K562 (cell line): ENCODE data around the gene EGLN3. TPM values are rescaled to one million over a fixed set of nuclear protein-coding genes. Genes with fewer than 3 reads are reported as not detected.

Experiments used
- CHD4 ChIP-seq: fragments of 200-600 bp; sonication (generic); IDR thresholded peaks from 3 replicates; pipeline ENCODE4 v1.6.1; 2012; ENCODE audit warnings: low read depth, mild to moderate bottlenecking, mixed read lengths, low read length, inconsistent platforms; ENCODE audit not compliant: insufficient read depth, insufficient replicate concordance, poor library complexity, severe bottlenecking
- ELF1 ChIP-seq: fragments of 200-800 bp; sonication (Bioruptor generic); IDR thresholded peaks from 2 replicates; pipeline ENCODE4 v1.6.1; 2016; ENCODE audit warnings: missing genetic modification characterization, missing compliant biosample characterization
- GATAD2B ChIP-seq: fragments of 450-650 bp; IDR thresholded peaks from 2 replicates; pipeline ENCODE4 v1.6.1; 2017; ENCODE audit warnings: mild to moderate bottlenecking, borderline replicate concordance
- NFE2L1 ChIP-seq: fragments of 450-650 bp; IDR thresholded peaks from 2 replicates; pipeline ENCODE4 v1.6.1; 2016; ENCODE audit warnings: missing genetic modification characterization, low read depth, mild to moderate bottlenecking, missing compliant biosample characterization, moderate library complexity, borderline replicate concordance
- NR2C1 ChIP-seq, 2 experiments: fragments of 450-650 bp; IDR thresholded peaks; 2 replicates each; pipeline ENCODE4 v1.6.1; 2017; ENCODE audit warnings: mild to moderate bottlenecking in 2 of 2, antibody characterized with exemption in 1 of 2, inconsistent platforms in 1 of 2, missing compliant biosample characterization in 1 of 2, missing genetic modification characterization in 1 of 2
- PHTF2 ChIP-seq: fragments of 250-450 bp; sonication (Bioruptor Pico); IDR thresholded peaks from 2 replicates; pipeline ENCODE4 v1.5.0; 2021; ENCODE audit warnings: mild to moderate bottlenecking
- RAD21 ChIP-seq, 2 experiments: fragments of 250-450 bp in 1 of 2; fragments of 450-650 bp in 1 of 2; sonication (Bioruptor Pico) in 1 of 2; formaldehyde crosslinking in 1 of 2; IDR thresholded peaks in 1 of 2; conservative IDR thresholded peaks in 1 of 2; 2 replicates each; pipeline versions ENCODE4 v1.4.0 to v1.8.0; 2020 to 2022; ENCODE audit warnings: mild to moderate bottlenecking in 2 of 2, moderate library complexity in 1 of 2
- SOX6 ChIP-seq: fragments of 450-650 bp; IDR thresholded peaks from 2 replicates; pipeline ENCODE4 v1.6.1; 2014; ENCODE audit warnings: mild to moderate bottlenecking
- SREBF2 ChIP-seq: sonication (generic); formaldehyde crosslinking; IDR thresholded peaks from 2 replicates; pipeline ENCODE4 v1.4.0; 2020; ENCODE audit warnings: mild to moderate bottlenecking, missing genetic modification reagents
- TEAD1 ChIP-seq, 2 experiments: fragments of 450-650 bp in 1 of 2; sonication (generic) in 1 of 2; formaldehyde crosslinking; IDR thresholded peaks; 2 replicates each; pipeline versions ENCODE4 v1.4.0 to v1.8.0; 2020 to 2022; ENCODE audit warnings: mild to moderate bottlenecking in 2 of 2, missing genetic modification reagents in 1 of 2
- ZNF740 ChIP-seq, 3 experiments: fragments of 200-800 bp in 1 of 3; sonication (Bioruptor generic) in 1 of 3; sonication (generic) in 1 of 3; formaldehyde crosslinking in 1 of 3; IDR thresholded peaks; 2 replicates each; pipeline versions ENCODE4 v1.6.1 to v1.8.0; 2016 to 2022; ENCODE audit warnings: mild to moderate bottlenecking in 2 of 3, missing compliant biosample characterization in 2 of 3, missing genetic modification characterization in 2 of 3, missing genetic modification reagents in 1 of 3
- ZSCAN32 ChIP-seq: fragments of 450-650 bp; formaldehyde crosslinking; IDR thresholded peaks from 2 replicates; pipeline ENCODE4 v1.4.0; 2020; ENCODE audit warnings: mild to moderate bottlenecking, moderate library complexity
- polyA plus RNA-seq, 8 experiments: library from polyadenylated mRNA; depleted of rRNA in 4 of 8; stranded (reverse) in 5 of 8; unstranded in 3 of 8; fragments of >200 nt; fragmentation: Nextera tagmentation in 2 of 8; fragmentation: Illumina TruSeq in 1 of 8; extraction: Ambion mirVana in 2 of 8; extraction: Trizol in 1 of 8; gene quantifications; 2 replicates each; pipeline versions ENCODE4 v1.2.1 to v1.2.3, GENCODE V29; 2011 to 2014; ENCODE audit warnings: inconsistent platforms in 1 of 8, missing spikeins in 1 of 8
- total RNA-seq, 7 experiments: library from RNA; depleted of rRNA in 6 of 7; stranded (reverse); fragments of >200 nt in 6 of 7; fragmentation: Illumina TruSeq in 2 of 7; extraction: Trizol in 2 of 7; gene quantifications; 2 replicates each; pipeline versions ENCODE4 v1.2.1 to v1.2.3, GENCODE V29; 2011 to 2021; ENCODE audit warnings: low replicate concordance in 1 of 7
- TF ChIP-seq, protein P1 (sequence below): fragments of 250-450 bp; sonication (Bioruptor Pico); IDR thresholded peaks from 2 replicates; pipeline ENCODE4 v1.4.0; 2020; ENCODE audit warnings: mild to moderate bottlenecking
- TF ChIP-seq, protein P2 (sequence below): IDR thresholded peaks from 3 replicates; pipeline ENCODE4 v1.6.1; 2011; ENCODE audit warnings: borderline replicate concordance, mild to moderate bottlenecking, moderate library complexity; ENCODE audit not compliant: insufficient read length; ENCODE audit errors: extremely low read depth
- TF ChIP-seq, protein P3 (sequence below): fragments of 250-450 bp; sonication (Bioruptor Pico); IDR thresholded peaks from 2 replicates; pipeline ENCODE4 v1.4.0; 2020

The EGLN3 gene
- total and polyA plus RNA-seq, 9 of the 15 experiments (the other 6 are each of a cell fraction or from before 2014, with no cell fraction given), result 2.5 to 87.6 (median 5.8) TPM

- TF ChIP-seq, protein P1, sequence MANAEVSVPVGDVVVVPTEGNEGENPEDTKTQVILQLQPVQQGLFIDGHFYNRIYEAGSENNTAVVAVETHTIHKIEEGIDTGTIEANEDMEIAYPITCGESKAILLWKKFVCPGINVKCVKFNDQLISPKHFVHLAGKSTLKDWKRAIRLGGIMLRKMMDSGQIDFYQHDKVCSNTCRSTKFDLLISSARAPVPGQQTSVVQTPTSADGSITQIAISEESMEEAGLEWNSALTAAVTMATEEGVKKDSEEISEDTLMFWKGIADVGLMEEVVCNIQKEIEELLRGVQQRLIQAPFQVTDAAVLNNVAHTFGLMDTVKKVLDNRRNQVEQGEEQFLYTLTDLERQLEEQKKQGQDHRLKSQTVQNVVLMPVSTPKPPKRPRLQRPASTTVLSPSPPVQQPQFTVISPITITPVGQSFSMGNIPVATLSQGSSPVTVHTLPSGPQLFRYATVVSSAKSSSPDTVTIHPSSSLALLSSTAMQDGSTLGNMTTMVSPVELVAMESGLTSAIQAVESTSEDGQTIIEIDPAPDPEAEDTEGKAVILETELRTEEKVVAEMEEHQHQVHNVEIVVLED (CRISPR knock-in tag), result no peak
- TF ChIP-seq GATAD2B (peak; percentile 29; the same call in 1 of the 2 replicates), ZNF740 (CRISPR knock-in tag; IDR thresholded peaks at IDR 0.05) (no peak), ZNF740 (tag; IDR thresholded peaks at IDR 0.05) (no peak), NFE2L1 (tag) (no peak), ZSCAN32 (CRISPR knock-in tag) (no peak), ELF1 (tag) (0 out of 2 replicates have a peak, but pooled peaks have one; percentile 30), CHD4 (peak; percentile 66), SOX6 (peak; percentile 57; the same call in 1 of the 2 replicates), SREBF2 (CRISPR knock-in tag) (no peak), RAD21 (CRISPR knock-in tag; conservative IDR thresholded peaks at IDR 0.05 in 1 of 2, IDR thresholded peaks at IDR 0.05 in 1 of 2) (peak; percentile 45 to 63), NR2C1 (IDR thresholded peaks at IDR 0.05) (peak; percentile 91), NR2C1 (tag; IDR thresholded peaks at IDR 0.05) (peak; percentile 89), TEAD1 (CRISPR knock-in tag; IDR thresholded peaks at IDR 0.05) (no peak), PHTF2 (CRISPR knock-in tag) (no peak)
- TF ChIP-seq, protein P2, sequence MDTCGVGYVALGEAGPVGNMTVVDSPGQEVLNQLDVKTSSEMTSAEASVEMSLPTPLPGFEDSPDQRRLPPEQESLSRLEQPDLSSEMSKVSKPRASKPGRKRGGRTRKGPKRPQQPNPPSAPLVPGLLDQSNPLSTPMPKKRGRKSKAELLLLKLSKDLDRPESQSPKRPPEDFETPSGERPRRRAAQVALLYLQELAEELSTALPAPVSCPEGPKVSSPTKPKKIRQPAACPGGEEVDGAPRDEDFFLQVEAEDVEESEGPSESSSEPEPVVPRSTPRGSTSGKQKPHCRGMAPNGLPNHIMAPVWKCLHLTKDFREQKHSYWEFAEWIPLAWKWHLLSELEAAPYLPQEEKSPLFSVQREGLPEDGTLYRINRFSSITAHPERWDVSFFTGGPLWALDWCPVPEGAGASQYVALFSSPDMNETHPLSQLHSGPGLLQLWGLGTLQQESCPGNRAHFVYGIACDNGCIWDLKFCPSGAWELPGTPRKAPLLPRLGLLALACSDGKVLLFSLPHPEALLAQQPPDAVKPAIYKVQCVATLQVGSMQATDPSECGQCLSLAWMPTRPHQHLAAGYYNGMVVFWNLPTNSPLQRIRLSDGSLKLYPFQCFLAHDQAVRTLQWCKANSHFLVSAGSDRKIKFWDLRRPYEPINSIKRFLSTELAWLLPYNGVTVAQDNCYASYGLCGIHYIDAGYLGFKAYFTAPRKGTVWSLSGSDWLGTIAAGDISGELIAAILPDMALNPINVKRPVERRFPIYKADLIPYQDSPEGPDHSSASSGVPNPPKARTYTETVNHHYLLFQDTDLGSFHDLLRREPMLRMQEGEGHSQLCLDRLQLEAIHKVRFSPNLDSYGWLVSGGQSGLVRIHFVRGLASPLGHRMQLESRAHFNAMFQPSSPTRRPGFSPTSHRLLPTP, result no peak
- TF ChIP-seq, protein P3, sequence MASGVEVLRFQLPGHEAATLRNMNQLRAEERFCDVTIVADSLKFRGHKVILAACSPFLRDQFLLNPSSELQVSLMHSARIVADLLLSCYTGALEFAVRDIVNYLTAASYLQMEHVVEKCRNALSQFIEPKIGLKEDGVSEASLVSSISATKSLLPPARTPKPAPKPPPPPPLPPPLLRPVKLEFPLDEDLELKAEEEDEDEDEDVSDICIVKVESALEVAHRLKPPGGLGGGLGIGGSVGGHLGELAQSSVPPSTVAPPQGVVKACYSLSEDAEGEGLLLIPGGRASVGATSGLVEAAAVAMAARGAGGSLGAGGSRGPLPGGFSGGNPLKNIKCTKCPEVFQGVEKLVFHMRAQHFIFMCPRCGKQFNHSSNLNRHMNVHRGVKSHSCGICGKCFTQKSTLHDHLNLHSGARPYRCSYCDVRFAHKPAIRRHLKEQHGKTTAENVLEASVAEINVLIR (CRISPR knock-in tag), result no peak
These were observed 13.9 kb upstream of the EGLN3 start (continued) for GRCh38 chr14:33964599-33965317.
